Fibroblast of lung (primary cell): ENCODE data around the gene C8G. TPM values are rescaled to one million over a fixed set of nuclear protein-coding genes. Genes with fewer than 3 reads are reported as not detected.

Source experiments
- DNase-seq, 2 donors: peaks; one replicate each; pipeline versions ENCODE4 v3.0.0 to v3.0.0-alpha.2; 2010; ENCODE audit warnings: low read depth in 2 of 2
- H2AFZ ChIP-seq: 2 replicates; pipeline ENCODE4 v1.5.1; 2012; ENCODE audit warnings: low read length, control low read depth, inconsistent platforms
- H3K27ac ChIP-seq: 2 replicates; pipeline ENCODE4 v1.5.1; 2011; ENCODE audit warnings: low read length, control low read depth; ENCODE audit not compliant: insufficient read depth
- H3K27me3 ChIP-seq: 2 replicates; pipeline ENCODE4 v1.5.1; 2011; ENCODE audit warnings: mild to moderate bottlenecking, low read length; ENCODE audit not compliant: control insufficient read depth, insufficient read depth
- H3K36me3 ChIP-seq: 2 replicates; pipeline ENCODE4 v1.5.1; 2011; ENCODE audit warnings: low read length; ENCODE audit not compliant: control insufficient read depth, insufficient read depth
- H3K4me1 ChIP-seq: 2 replicates; pipeline ENCODE4 v1.5.1; 2011; ENCODE audit warnings: low read length; ENCODE audit not compliant: control insufficient read depth, insufficient read depth; ENCODE audit errors: extremely low read depth
- H3K4me2 ChIP-seq: 2 replicates; pipeline ENCODE4 v1.5.1; 2011; ENCODE audit warnings: low read length, control low read depth; ENCODE audit not compliant: insufficient read depth; ENCODE audit errors: extremely low read depth
- H3K4me3 ChIP-seq, 4 experiments: fragments of 200-600 bp in 1 of 4; sonication (generic) in 1 of 4; replicated peaks in 1 of 4; 2 replicates each; pipeline ENCODE4 v1.5.1; 2011 to 2016; ENCODE audit warnings: low read length in 4 of 4, low read depth in 3 of 4, mild to moderate bottlenecking in 3 of 4, control low read depth in 2 of 4, inconsistent platforms in 1 of 4, mixed read lengths in 1 of 4; ENCODE audit not compliant: insufficient read depth in 1 of 4; ENCODE audit errors: control extremely low read depth in 1 of 4
- H3K79me2 ChIP-seq: 2 replicates; pipeline ENCODE4 v1.5.1; 2012; ENCODE audit warnings: mild to moderate bottlenecking, low read length, inconsistent platforms; ENCODE audit not compliant: control insufficient read depth, insufficient read depth
- H3K9ac ChIP-seq: 2 replicates; pipeline ENCODE4 v1.5.1; 2011; ENCODE audit warnings: mild to moderate bottlenecking, low read length, control low read depth; ENCODE audit not compliant: insufficient read depth
- H3K9me3 ChIP-seq: 2 replicates; pipeline ENCODE4 v1.5.1; 2012; ENCODE audit warnings: low read depth, low read length; ENCODE audit not compliant: control insufficient read depth, insufficient read depth
- H4K20me1 ChIP-seq: 2 replicates; pipeline ENCODE4 v1.5.1; 2011; ENCODE audit warnings: low read length; ENCODE audit not compliant: control insufficient read depth, insufficient read depth; ENCODE audit errors: extremely low read depth
- CTCF ChIP-seq, 2 donors: IDR thresholded peaks in 1 of 2; conservative IDR thresholded peaks in 1 of 2; 1 replicate in 1 of 2; 2 replicates in 1 of 2; pipeline ENCODE4 v1.5.1; 2011 to 2012; ENCODE audit warnings: low read length in 2 of 2, control low read depth in 1 of 2, inconsistent platforms in 1 of 2, low read depth in 1 of 2, mild to moderate bottlenecking in 1 of 2
- EZH2 ChIP-seq: IDR thresholded peaks from 2 replicates; pipeline ENCODE4 v1.5.1; 2012; ENCODE audit warnings: low read length, control low read depth, mild to moderate bottlenecking; ENCODE audit errors: missing control alignments
- polyA plus RNA-seq, 2 donors: library from polyadenylated mRNA; depleted of rRNA in 1 of 2; stranded (reverse) in 1 of 2; unstranded in 1 of 2; fragments of >200 nt; gene quantifications; 2 replicates each; pipeline ENCODE4 v1.2.1, GENCODE V29; 2011 to 2012; ENCODE audit warnings: missing spikeins in 1 of 2
- total RNA-seq: library from RNA; depleted of rRNA; stranded (reverse); fragments of >200 nt; gene quantifications from 2 replicates; pipeline ENCODE4 v1.2.1, GENCODE V29; 2014

The C8G gene
- total and polyA plus RNA-seq, 2 donors (not counting 1 experiment from before 2014, with no cell fraction given): 0.40 to 1.2 TPM

- Histone ChIP-seq H3K9me3 (no peaks in the 10 kb centered on the region), H3K4me2 (no peak overlapping the region), H4K20me1 (no peaks in the 10 kb centered on the region), H3K9ac (no peak overlapping the region), H3K27ac (no peak overlapping the region), H3K79me2 (no peaks in the 10 kb centered on the region), H3K27me3 (peaks cover 4% of the 10 kb centered on the region), H2AFZ (no peak overlapping the region), H3K4me1 (no peaks in the 10 kb centered on the region), H3K4me3 (no peak overlapping the region), H3K36me3 (no peaks in the 10 kb centered on the region)
- DNase-seq: no peak
- no peak for TF ChIP-seq EZH2
- no peak for TF ChIP-seq CTCF (conservative IDR thresholded peaks at IDR 0.05 in 1 of 2, IDR thresholded peaks at IDR 0.05 in 1 of 2; ENCODE audit: low read depth in 1 of 2, low read length in 2 of 2)
These were observed 23.5 kb downstream of the C8G start for GRCh38 chr9:136968333-136969127.

- TF ChIP-seq EZH2 (no peak), CTCF (conservative IDR thresholded peaks at IDR 0.05 in 1 of 2, IDR thresholded peaks at IDR 0.05 in 1 of 2; ENCODE audit: low read depth in 1 of 2, low read length in 2 of 2) (no peak)
- DNase-seq: no peak
- Histone ChIP-seq H2AFZ (no peak overlapping the region), H3K9ac (no peak overlapping the region), H4K20me1 (no peaks in the 10 kb centered on the region), H3K4me3 (no peak overlapping the region), H3K27me3 (peaks cover 4% of the 10 kb centered on the region), H3K79me2 (no peaks in the 10 kb centered on the region), H3K4me1 (no peaks in the 10 kb centered on the region), H3K36me3 (no peaks in the 10 kb centered on the region), H3K4me2 (no peak overlapping the region), H3K9me3 (no peaks in the 10 kb centered on the region), H3K27ac (no peak overlapping the region)
These were observed 24.1 kb downstream of the C8G start for GRCh38 chr9:136969150-136969549.

- Histone ChIP-seq H2AFZ (no peak overlapping the region), H3K4me3 (no peak overlapping the region), H3K4me1 (no peaks in the 10 kb centered on the region), H3K4me2 (no peak overlapping the region), H3K27me3 (peaks cover 4% of the 10 kb centered on the region), H4K20me1 (no peaks in the 10 kb centered on the region), H3K27ac (no peak overlapping the region), H3K79me2 (no peaks in the 10 kb centered on the region), H3K9ac (no peak overlapping the region), H3K9me3 (no peaks in the 10 kb centered on the region), H3K36me3 (no peaks in the 10 kb centered on the region)
- TF ChIP-seq CTCF (conservative IDR thresholded peaks at IDR 0.05 in 1 of 2, IDR thresholded peaks at IDR 0.05 in 1 of 2; ENCODE audit: low read depth in 1 of 2, low read length in 2 of 2) (no peak), EZH2 (no peak)
- no peak for DNase-seq
These were observed 24.7 kb downstream of the C8G start for GRCh38 chr9:136969774-136970173.
